ENCODE results near the gene IQCH. TPM values are rescaled to one million over a fixed set of nuclear protein-coding genes. Genes with fewer than 3 reads are reported as not detected.

IQCH gene
- total and polyA plus RNA-seq, 2 donors (not counting 1 experiment from before 2014, with no cell fraction given), result 1.7 to 5.0 TPM

GRCh38 chr15:67472957-67473356 lies 218.4 kb downstream of the IQCH start:
- no peaks in the 10 kb centered on the region for H3K36me3 ChIP-seq (ENCODE audit: control insufficient read depth, insufficient read depth, low read length)
- H3K27me3 ChIP-seq (ENCODE audit: control insufficient read depth, insufficient read depth, low read length), result no peaks in the 10 kb centered on the region
- peak; percentile 33 to 36 for DNase-seq (ENCODE audit: low read depth in 2 of 2)
- no peak overlapping the region for H3K4me2 ChIP-seq (ENCODE audit: extremely low read depth, insufficient read depth, low read length)
- no peaks in the 10 kb centered on the region for H3K79me2 ChIP-seq (ENCODE audit: control insufficient read depth, insufficient read depth, low read length)
- peaks cover 6% of the 10 kb centered on the region for H3K4me1 ChIP-seq (ENCODE audit: control insufficient read depth, extremely low read depth, insufficient read depth, low read length)
- H3K27ac ChIP-seq (ENCODE audit: insufficient read depth, low read length), result no peak overlapping the region
- H3K9me3 ChIP-seq (ENCODE audit: control insufficient read depth, insufficient read depth, low read depth, low read length), result no peaks in the 10 kb centered on the region
- no peak overlapping the region for H3K9ac ChIP-seq (ENCODE audit: insufficient read depth, low read length)
- no peaks in the 10 kb centered on the region for H4K20me1 ChIP-seq (ENCODE audit: control insufficient read depth, extremely low read depth, insufficient read depth, low read length)
- TF ChIP-seq CTCF (conservative IDR thresholded peaks at IDR 0.05 in 1 of 2, IDR thresholded peaks at IDR 0.05 in 1 of 2; ENCODE audit: low read depth in 1 of 2, low read length in 2 of 2) (no peak), EZH2 (IDR thresholded peaks at IDR 0.05; ENCODE audit: low read length, missing control alignments) (no peak)
- no peak overlapping the region for H2AFZ ChIP-seq (ENCODE audit: low read length)
- no peak overlapping the region for H3K4me3 ChIP-seq (replicated peaks in 1 of 4; ENCODE audit: control extremely low read depth in 1 of 4, insufficient read depth in 1 of 4, low read depth in 3 of 4, low read length in 4 of 4)

- H2AFZ ChIP-seq (ENCODE audit: low read length), result no peak overlapping the region
- TF ChIP-seq CTCF (conservative IDR thresholded peaks at IDR 0.05 in 1 of 2, IDR thresholded peaks at IDR 0.05 in 1 of 2; ENCODE audit: low read depth in 1 of 2, low read length in 2 of 2) (no peak), EZH2 (IDR thresholded peaks at IDR 0.05; ENCODE audit: low read length, missing control alignments) (no peak)
- H3K9me3 ChIP-seq (ENCODE audit: control insufficient read depth, insufficient read depth, low read depth, low read length), result no peaks in the 10 kb centered on the region
- H3K4me1 ChIP-seq (ENCODE audit: control insufficient read depth, extremely low read depth, insufficient read depth, low read length), result peaks cover 6% of the 10 kb centered on the region
- H4K20me1 ChIP-seq (ENCODE audit: control insufficient read depth, extremely low read depth, insufficient read depth, low read length), result no peaks in the 10 kb centered on the region
- no peak overlapping the region for H3K27ac ChIP-seq (ENCODE audit: insufficient read depth, low read length)
- H3K27me3 ChIP-seq (ENCODE audit: control insufficient read depth, insufficient read depth, low read length), result no peaks in the 10 kb centered on the region
- no peaks in the 10 kb centered on the region for H3K79me2 ChIP-seq (ENCODE audit: control insufficient read depth, insufficient read depth, low read length)
- no peak for DNase-seq (ENCODE audit: low read depth in 2 of 2)
- no peak overlapping the region for H3K4me2 ChIP-seq (ENCODE audit: extremely low read depth, insufficient read depth, low read length)
- H3K9ac ChIP-seq (ENCODE audit: insufficient read depth, low read length), result no peak overlapping the region
- H3K4me3 ChIP-seq (replicated peaks in 1 of 4; ENCODE audit: control extremely low read depth in 1 of 4, insufficient read depth in 1 of 4, low read depth in 3 of 4, low read length in 4 of 4), result no peak overlapping the region
- H3K36me3 ChIP-seq (ENCODE audit: control insufficient read depth, insufficient read depth, low read length), result no peaks in the 10 kb centered on the region
These were observed 220.0 kb downstream of the IQCH start for GRCh38 chr15:67474405-67475110.

- Histone ChIP-seq H3K4me2 (ENCODE audit: extremely low read depth, insufficient read depth, low read length) (no peak overlapping the region), H3K27me3 (ENCODE audit: control insufficient read depth, insufficient read depth, low read length) (no peaks in the 10 kb centered on the region), H3K4me3 (replicated peaks in 1 of 4; ENCODE audit: control extremely low read depth in 1 of 4, insufficient read depth in 1 of 4, low read depth in 3 of 4, low read length in 4 of 4) (no peak overlapping the region), H3K4me1 (ENCODE audit: control insufficient read depth, extremely low read depth, insufficient read depth, low read length) (no peaks in the 10 kb centered on the region), H3K9me3 (ENCODE audit: control insufficient read depth, insufficient read depth, low read depth, low read length) (no peaks in the 10 kb centered on the region), H2AFZ (ENCODE audit: low read length) (no peak overlapping the region), H3K79me2 (ENCODE audit: control insufficient read depth, insufficient read depth, low read length) (no peaks in the 10 kb centered on the region), H3K9ac (ENCODE audit: insufficient read depth, low read length) (no peak overlapping the region), H4K20me1 (ENCODE audit: control insufficient read depth, extremely low read depth, insufficient read depth, low read length) (no peaks in the 10 kb centered on the region), H3K36me3 (ENCODE audit: control insufficient read depth, insufficient read depth, low read length) (no peaks in the 10 kb centered on the region), H3K27ac (ENCODE audit: insufficient read depth, low read length) (no peak overlapping the region)
- peak in 1 of 2 donors; percentile 41 for DNase-seq (ENCODE audit: low read depth in 2 of 2)
- TF ChIP-seq EZH2 (IDR thresholded peaks at IDR 0.05; ENCODE audit: low read length, missing control alignments) (no peak), CTCF (conservative IDR thresholded peaks at IDR 0.05 in 1 of 2, IDR thresholded peaks at IDR 0.05 in 1 of 2; ENCODE audit: low read depth in 1 of 2, low read length in 2 of 2) (no peak)
These were observed 225.4 kb downstream of the IQCH start for GRCh38 chr15:67479781-67480505.
